ENCODE data around the gene SIT1.
"Not testable (repeated sequence)": the region's sequence is repeated elsewhere in the genome, so short reads cannot be mapped to it uniquely, and the experiment has no call there.

The SIT1 gene

GRCh38 chr9:35636135-35636876 is 14.4 kb downstream of the SIT1 start:
- DNase-seq = no peak

- no peak for DNase-seq
Observed at GRCh38 chr9:35635730-35636129, 15.0 kb downstream of the SIT1 start.

- no peak for DNase-seq
Observed at GRCh38 chr9:35629597-35629996, 21.1 kb downstream of the SIT1 start.

- DNase-seq = no peak
Observed at GRCh38 chr9:35628389-35628991, 22.2 kb downstream of the SIT1 start.

- DNase-seq = no peak
Observed at GRCh38 chr9:35627575-35627974, 23.2 kb downstream of the SIT1 start.

GRCh38 chr9:35619800-35620158 is 31.0 kb downstream of the SIT1 start:
- peak; percentile 28 to 35 for DNase-seq

- peak in 1 of 2 donors; percentile 42 for DNase-seq
Observed at GRCh38 chr9:35618854-35619799, 31.6 kb downstream of the SIT1 start.

- DNase-seq = no peak
Observed at GRCh38 chr9:35618325-35618727, 32.4 kb downstream of the SIT1 start, which contains the start of gene CD72. Gene CD72, minus strand, starts transcription at chr9:35618413. Its CDS starts 110 bp downstream, at chr9:35618303.

- DNase-seq = no peak
Observed at GRCh38 chr9:35617548-35617947, 33.2 kb downstream of the SIT1 start.

GRCh38 chr9:35616681-35617459 is 33.9 kb downstream of the SIT1 start:
- DNase-seq = peak; percentile 66 to 73

- DNase-seq = no peak
Observed at GRCh38 chr9:35615981-35616680, 34.6 kb downstream of the SIT1 start.

GRCh38 chr9:35612843-35613242 is 37.9 kb downstream of the SIT1 start:
- DNase-seq = no peak

GRCh38 chr9:35612066-35612465 is 38.7 kb downstream of the SIT1 start:
- not testable (repeated sequence) for DNase-seq

GRCh38 chr9:35611230-35611797 is 39.4 kb downstream of the SIT1 start:
- DNase-seq = peak; percentile 65 to 66

- no peak for DNase-seq
Observed at GRCh38 chr9:35609820-35610163, 40.9 kb downstream of the SIT1 start.

- no peak for DNase-seq
Observed at GRCh38 chr9:35609001-35609819, 41.5 kb downstream of the SIT1 start.

- DNase-seq = no peak
Observed at GRCh38 chr9:35608221-35608620, 42.5 kb downstream of the SIT1 start.

GRCh38 chr9:35606726-35607125 is 44.0 kb downstream of the SIT1 start:
- DNase-seq = no peak

GRCh38 chr9:35606138-35606504 is 44.6 kb downstream of the SIT1 start:
- DNase-seq = no peak

GRCh38 chr9:35605351-35606137 is 45.2 kb downstream of the SIT1 start:
- DNase-seq = peak; percentile 39 to 42

All from stimulated activated CD4-positive, alpha-beta T cell treated with anti-CD3 and anti-CD28 coated beads, Interleukin-2, amount 100 ng/mL, for 24 hours (primary cell).